G401.6 (cell line): ENCODE measurements around the gene CENPX.

ENCODE experiments used
- FAIRE-seq: peaks from 2 replicates; lab custom pipeline; 2012; peaks lifted over from hg19 to GRCh38; lab: Jason Lieb, UNC

Gene CENPX

GRCh38 chr17:82022310-82022980 lies at the start of gene CENPX:
CENPX (minus strand) TSS chr17:82022878; CDS start chr17:82022861, 17 bp downstream.
- no peak for FAIRE-seq

GRCh38 chr17:82070611-82071010 lies 47.9 kb upstream of the CENPX start:
- no peak for FAIRE-seq

GRCh38 chr17:82065638-82066303 lies 43.1 kb upstream of the CENPX start, which contains the start of gene DUS1L:
DUS1L (minus strand) TSS chr17:82065804; CDS start chr17:82065059, 745 bp downstream.
- FAIRE-seq = no peak

GRCh38 chr17:82065193-82065637 lies 42.5 kb upstream of the CENPX start:
- no peak for FAIRE-seq

- no peak for FAIRE-seq
Measured at GRCh38 chr17:82064433-82065192, 41.9 kb upstream of the CENPX start.

GRCh38 chr17:82063424-82064415 lies 41.0 kb upstream of the CENPX start:
- FAIRE-seq = no peak

- no peak for FAIRE-seq
Measured at GRCh38 chr17:82062984-82063368, 40.3 kb upstream of the CENPX start.

- FAIRE-seq = no peak
Measured at GRCh38 chr17:82062076-82062983, 39.7 kb upstream of the CENPX start.

GRCh38 chr17:82061047-82061925 lies 38.6 kb upstream of the CENPX start:
- FAIRE-seq = no peak

GRCh38 chr17:82060614-82061013 lies 37.9 kb upstream of the CENPX start:
- FAIRE-seq = no peak

GRCh38 chr17:82060001-82060380 lies 37.3 kb upstream of the CENPX start:
- FAIRE-seq = no peak

GRCh38 chr17:82059272-82060000 lies 36.8 kb upstream of the CENPX start:
- no peak for FAIRE-seq

- no peak for FAIRE-seq
Measured at GRCh38 chr17:82058855-82059249, 36.2 kb upstream of the CENPX start.

GRCh38 chr17:82058230-82058854 lies 35.7 kb upstream of the CENPX start:
- no peak for FAIRE-seq

GRCh38 chr17:82056729-82057621 lies 34.3 kb upstream of the CENPX start:
- FAIRE-seq = no peak

GRCh38 chr17:82055965-82056728 lies 33.5 kb upstream of the CENPX start:
- FAIRE-seq = no peak
